Body of pancreas (tissue), 4 donors: ENCODE measurements around the gene UBD.

Experiments
- CTCF ChIP-seq, 7 experiments: fragments of 450-650 bp in 4 of 7; fragments of 200-600 bp in 3 of 7; sonication (generic) in 3 of 7; IDR thresholded peaks; one replicate each; pipeline ENCODE4 v1.5.1; 2016 to 2019; ENCODE audit warnings: antibody characterized with exemption in 7 of 7
- POLR2A ChIP-seq, 3 donors: fragments of 450-650 bp; IDR thresholded peaks; one replicate each; pipeline ENCODE4 v1.6.1; 2016; ENCODE audit warnings: antibody characterized with exemption in 3 of 3, mild to moderate bottlenecking in 2 of 3

GRCh38 chr6:29527564-29527963 lies 32.0 kb downstream of the UBD start:
- TF ChIP-seq CTCF (IDR thresholded peaks at IDR 0.05) (no peak), POLR2A (IDR thresholded peaks at IDR 0.05) (no peak)
